Stimulated activated CD4-positive, alpha-beta T cell treated with anti-CD3 and anti-CD28 coated beads, Interleukin-2, amount 100 ng/mL, for 4 hours (primary cell): ENCODE data around the gene AIRE.
A peak's percentile ranks its signal among the peaks of the same experiment; 100 is the strongest.
"Not testable (repeated sequence)": the region's sequence is repeated elsewhere in the genome, so short reads cannot be mapped to it uniquely, and the experiment has no call there.

ENCODE experiments used
- DNase-seq: peaks from one replicate; pipeline ENCODE4 v3.0.0-alpha.2; 2020; ENCODE audit warnings: low read depth

Gene AIRE

DNA sequence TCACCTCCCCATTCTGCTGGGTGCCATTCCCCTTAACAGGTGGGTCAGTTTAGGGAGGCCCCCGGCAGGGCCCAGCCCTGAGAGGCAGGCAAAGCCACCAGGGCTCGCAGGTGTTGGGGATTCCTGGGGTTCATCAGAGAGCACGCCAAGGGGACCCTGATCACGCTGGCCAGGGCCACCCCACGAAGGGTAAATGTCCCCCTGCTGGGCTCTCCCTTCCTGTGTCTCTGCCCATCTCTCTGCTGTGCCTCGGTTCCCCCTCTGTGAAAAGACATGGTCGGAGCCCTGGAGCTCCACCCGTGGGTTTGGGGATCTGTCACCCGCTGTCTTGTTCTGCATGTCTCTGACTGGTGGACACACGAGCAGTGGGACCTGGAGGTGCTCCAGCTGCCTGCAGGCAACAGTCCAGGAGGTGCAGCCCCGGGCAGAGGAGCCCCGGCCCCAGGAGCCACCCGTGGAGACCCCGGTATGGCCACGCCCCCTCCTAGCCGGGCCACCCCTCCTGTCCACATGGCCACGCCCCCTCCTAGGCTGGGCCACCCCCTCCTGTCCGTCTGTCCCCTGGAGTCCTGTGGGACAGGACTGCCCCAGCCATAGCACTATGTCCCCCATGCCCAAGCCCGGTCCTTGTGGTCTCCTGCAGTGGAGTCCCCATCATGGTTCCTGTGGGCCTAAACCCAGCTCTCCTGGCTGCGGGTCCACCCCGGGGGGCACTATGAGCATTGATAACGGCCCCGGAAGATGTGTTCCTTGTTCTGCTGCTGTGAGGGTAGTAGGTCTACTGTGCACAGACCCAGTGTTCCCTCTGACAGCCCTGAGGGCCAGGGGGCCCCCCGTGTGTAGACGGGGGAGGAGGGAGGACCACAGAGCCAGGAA, 6.5 kb downstream of the AIRE start:
- no peak for DNase-seq

DNA sequence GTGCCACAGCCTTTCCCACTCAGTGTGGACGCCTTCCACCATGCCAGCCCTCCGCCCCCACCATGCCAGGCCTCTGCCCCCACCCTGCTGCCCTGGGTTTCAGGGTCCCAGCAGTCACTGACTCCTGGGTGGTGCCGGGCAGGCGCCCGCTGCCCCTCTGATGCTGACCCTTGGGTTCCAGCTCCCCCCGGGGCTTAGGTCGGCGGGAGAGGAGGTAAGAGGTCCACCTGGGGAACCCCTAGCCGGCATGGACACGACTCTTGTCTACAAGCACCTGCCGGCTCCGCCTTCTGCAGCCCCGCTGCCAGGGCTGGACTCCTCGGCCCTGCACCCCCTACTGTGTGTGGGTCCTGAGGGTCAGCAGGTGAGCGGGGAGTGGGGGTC, 7.1 kb downstream of the AIRE start:
- DNase-seq, result no peak

- peak; percentile 36 for DNase-seq
These were observed 8.0 kb downstream of the AIRE start for GRCh38 chr21:44293551-44294231.

DNA sequence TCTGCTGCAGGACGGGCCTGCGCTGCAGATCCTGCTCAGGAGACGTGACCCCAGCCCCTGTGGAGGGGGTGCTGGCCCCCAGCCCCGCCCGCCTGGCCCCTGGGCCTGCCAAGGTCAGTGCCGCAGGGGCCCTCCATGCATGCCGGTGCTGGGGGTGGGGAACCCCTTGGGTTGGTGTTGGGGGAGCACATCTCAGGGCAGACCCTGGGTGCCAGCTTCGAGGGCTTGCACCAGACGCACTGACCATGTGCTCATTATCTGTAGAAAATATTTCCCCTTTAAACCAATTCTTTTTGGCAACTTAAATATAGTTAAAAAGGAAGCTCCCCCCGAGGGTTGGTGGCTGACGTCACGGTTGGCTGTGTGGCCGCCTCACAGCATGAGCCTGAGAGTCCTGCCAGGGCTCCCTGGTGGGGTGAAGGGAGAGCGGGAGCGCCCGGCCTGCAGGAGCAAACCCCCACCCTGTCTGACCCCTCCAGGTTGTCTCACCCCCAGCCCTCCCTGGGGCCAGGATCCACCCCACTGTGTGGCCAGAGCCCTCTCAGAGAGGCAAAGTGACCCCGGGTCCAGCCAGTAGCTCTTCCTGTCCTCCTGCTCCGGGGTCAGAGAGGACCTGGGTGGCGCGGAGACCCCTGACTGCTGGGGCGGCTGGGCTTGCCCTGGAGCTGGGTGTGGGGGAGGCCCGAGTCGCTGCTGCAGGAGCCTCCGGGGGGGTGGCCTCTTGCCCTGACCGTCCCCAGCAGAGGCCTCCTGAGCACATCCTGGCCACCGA, 8.9 kb downstream of the AIRE start:
- no peak for DNase-seq

DNA sequence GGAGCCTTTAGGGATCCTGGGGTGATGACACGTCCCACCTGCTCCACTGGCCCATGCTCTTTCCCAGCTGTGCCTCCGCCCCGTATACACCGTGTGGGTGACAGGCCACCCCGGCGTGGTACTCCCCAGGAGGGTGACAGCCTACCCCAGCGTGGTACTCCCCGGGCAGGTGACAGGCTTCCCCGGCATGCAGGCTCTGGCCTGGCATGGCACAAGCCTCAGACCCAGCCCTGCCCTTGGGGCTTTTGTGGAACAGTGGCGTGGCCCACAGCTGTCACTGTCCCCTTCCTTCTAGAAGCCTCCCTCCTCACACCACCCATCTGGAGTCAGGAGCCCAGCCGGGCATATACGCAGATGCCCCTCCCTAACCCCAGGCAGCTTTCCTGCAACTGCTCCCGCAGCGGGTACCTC, 9.5 kb downstream of the AIRE start:
- DNase-seq, result no peak

DNA sequence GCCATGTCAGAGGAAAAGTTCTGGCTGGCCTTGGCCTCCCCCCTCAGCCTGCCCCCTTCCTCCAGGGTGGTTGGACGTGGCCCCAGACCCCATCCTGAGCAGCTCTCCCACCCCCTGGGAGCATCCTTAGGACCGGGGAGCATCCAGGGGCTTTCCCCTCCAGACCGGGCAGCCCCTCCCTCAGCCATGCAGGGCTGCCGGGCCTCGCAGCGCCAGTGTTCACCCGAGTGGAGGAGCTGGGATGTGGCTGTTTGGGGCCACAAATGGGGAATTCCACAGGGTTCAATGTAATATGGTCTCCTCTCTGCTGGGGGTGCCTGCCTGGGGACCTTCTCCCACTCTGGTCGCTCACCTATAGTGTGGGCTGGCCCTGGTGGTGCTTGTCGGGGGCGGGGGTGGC, 10.0 kb downstream of the AIRE start:
- DNase-seq, result no peak

DNA sequence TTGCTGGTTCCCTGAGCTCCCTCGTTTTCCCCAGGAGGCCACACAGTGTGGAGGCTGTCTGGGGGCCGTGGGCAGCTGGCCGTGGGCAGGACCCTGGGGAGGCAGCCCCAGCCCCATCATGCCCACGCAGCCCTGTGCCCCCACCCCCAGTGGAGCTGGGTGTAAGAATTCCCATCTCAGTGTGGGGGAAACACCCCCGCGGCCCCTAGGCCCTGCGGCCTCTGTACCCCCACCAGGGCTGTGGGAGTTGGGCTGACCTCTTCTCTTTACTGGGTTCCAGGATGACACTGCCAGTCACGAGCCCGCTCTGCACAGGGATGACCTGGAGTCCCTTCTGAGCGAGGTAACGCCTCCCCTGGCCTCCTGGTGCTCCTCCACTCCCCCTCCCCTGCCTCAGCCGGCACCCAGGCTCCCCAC, 10.4 kb downstream of the AIRE start:
- no peak for DNase-seq

- DNase-seq, result no peak
These were observed 11.2 kb downstream of the AIRE start for GRCh38 chr21:44296916-44297315.

- peak; percentile 65 for DNase-seq
These were observed 12.0 kb downstream of the AIRE start for GRCh38 chr21:44297525-44298290.

GRCh38 chr21:44298301-44298700, 12.6 kb downstream of the AIRE start:
- no peak for DNase-seq

- DNase-seq, result no peak
These were observed 13.4 kb downstream of the AIRE start for GRCh38 chr21:44299085-44299457.

- peak; percentile 26 for DNase-seq
These were observed 14.0 kb downstream of the AIRE start, which contains the start of gene PFKL for GRCh38 chr21:44299458-44300261. Gene PFKL, plus strand, starts transcription at chr21:44300053. Its CDS starts 53 bp downstream, at chr21:44300106.

DNA sequence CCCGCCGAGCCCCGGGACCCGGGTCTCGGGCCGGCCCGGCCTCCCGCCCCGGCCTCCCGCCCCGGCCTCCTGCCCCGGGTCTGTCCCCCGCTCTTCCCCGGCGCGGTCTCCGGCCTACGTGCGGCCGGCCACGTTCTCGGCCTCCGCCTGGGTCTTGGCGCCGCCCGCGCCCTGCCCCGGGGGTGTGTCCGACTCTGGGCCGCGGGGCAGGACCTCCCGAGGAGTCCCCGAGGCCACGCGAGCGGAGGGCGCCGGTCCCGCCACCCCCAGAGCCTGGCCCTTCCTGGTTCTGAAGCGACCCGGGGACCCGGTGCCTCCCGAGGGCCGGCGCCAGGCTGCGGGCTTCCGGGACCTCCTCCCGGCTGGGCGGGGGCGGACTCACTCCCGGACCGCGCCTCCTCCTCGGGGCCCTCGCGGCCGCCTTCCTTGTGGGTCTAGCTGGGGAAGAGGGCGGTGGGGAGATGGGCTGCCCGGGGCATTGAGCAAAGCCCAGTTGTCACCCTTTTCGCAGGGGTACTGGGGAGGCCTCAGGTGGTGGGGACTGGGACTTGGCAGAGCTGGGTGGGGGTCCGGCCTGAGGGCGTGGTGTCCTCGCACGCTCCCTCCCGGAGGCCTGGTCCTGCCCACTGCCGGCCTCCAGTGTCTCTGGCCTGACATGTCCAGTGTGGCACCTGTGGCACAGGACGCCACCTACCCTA, 14.7 kb downstream of the AIRE start:
- peak; percentile 44 for DNase-seq

- no peak for DNase-seq
These were observed 15.5 kb downstream of the AIRE start for GRCh38 chr21:44301141-44301540.

DNA sequence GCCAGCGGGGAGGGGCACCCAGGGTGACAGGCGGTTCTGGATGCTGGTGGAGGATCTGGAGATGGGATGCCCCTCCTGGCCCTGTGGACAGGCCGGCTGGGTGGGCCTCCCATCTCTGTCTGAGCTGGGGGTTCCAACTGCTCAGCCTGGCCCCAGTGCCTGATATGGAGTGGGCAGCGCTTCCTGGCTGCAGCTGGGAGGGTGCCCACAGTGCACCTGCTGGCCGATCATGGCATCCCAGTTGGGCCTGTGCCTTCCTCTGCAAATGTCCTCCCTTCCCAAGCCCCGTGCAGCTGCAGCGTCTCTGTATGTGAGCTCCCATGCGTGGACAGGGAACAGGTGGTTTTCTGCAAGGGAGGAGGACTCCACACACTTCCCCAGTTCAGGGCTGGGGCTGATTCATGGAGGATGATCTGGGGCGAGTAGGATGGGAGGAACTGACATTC, 16.3 kb downstream of the AIRE start:
- no peak for DNase-seq

DNA sequence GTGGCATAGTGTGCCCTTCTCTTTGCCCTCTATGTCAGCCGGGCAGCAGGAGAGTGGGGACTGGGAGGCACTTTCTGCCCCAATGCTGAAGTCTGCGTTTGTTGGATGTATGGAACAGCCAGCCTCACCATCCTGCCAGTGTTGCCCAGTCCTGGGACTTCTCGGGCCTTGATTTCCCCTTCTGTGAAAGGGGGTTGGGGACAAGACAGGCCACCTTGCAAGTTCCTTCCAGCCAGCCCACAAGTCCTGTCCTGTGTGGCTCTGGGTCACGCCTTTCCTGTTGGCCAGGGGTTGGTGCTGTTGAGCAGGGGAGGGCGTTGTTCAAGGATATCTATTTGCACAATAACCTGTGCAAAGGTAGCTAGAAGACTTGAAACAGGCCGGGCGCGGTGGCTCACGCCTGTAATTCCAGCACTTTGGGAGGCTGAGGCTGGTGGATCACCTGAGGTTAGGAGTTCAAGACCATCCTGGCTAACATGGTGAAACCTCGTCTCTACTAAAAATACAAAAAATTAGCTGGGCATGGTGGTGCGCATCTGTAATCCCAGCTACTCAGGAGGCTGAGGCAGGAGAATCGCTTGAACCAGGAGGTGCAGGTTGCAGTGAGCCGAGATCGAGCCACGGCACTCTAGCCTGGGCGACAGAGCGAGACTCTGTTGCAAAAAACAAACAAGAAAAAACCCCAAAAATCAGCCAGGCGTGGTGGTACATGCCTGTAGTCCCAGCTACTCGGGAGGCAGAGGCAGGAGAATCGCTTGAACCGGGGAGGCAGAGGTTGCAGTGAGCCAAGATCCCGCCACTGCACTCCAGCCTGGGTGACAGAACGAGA, 17.1 kb downstream of the AIRE start:
- DNase-seq, result not testable (repeated sequence)

- DNase-seq, result no peak
These were observed 17.9 kb downstream of the AIRE start for GRCh38 chr21:44303490-44303981.

DNA sequence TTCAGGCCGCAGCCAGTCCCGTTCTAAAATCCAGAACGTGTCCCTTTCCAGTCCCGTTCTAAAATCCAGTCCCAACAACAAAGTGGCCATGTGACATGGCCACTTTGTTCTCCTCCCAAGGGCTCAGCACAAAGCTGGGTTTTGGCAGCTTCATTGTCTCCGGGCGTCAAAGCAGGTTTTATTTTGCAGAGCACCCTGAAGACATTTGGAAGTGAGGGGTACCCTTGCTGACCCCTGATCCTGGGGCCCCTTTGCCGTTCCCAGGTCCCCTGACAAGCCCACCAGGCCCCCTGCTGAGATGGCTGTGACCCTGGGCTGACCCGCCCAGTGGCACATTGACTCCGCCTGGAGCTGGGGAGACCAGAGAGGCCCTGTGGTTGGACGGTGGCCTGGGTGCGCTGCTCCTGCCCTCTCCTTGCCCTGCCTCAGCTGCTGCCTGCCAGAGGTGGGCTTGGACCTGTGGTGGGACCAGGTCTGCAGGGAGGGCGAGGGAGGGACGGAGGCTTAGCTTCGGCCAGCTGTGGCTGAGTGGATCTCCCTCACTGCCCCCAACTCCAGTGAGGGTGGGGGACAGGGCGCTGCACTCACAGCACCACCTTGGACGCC, 18.4 kb downstream of the AIRE start:
- DNase-seq, result no peak

GRCh38 chr21:44304877-44305293, 19.2 kb downstream of the AIRE start:
- DNase-seq, result no peak
